H1 (cell line): Measurements from ENCODE around the gene KCNJ5.

ENCODE experiments used
- BRCA1 ChIP-seq: IDR thresholded peaks from 2 replicates; pipeline ENCODE4 v1.6.1; 2012; ENCODE audit warnings: low read depth, low read length, improper control_type of control experiment
- CTCF ChIP-seq, 3 experiments: IDR thresholded peaks; 1 replicate in 2 of 3; 2 replicates in 1 of 3; pipeline versions ENCODE4 v1.5.1 to v1.6.1; 2011; ENCODE audit warnings: low read length in 3 of 3, mild to moderate bottlenecking in 3 of 3, inconsistent platforms in 2 of 3, low read depth in 1 of 3, moderate library complexity in 1 of 3; ENCODE audit not compliant: insufficient read depth in 1 of 3; ENCODE audit errors: control extremely low read depth in 1 of 3
- EZH2 ChIP-seq: fragments of 200-600 bp; sonication (generic); IDR thresholded peaks from 2 replicates; pipeline ENCODE4 v1.7.1; 2012; ENCODE audit warnings: low read depth, mild to moderate bottlenecking, moderate library complexity, low read length, inconsistent platforms; ENCODE audit not compliant: severe bottlenecking
- JUND ChIP-seq: IDR thresholded peaks from 2 replicates; pipeline ENCODE4 v1.6.1; 2011; ENCODE audit warnings: mild to moderate bottlenecking, improper control_type of control experiment, low read length
- POLR2A ChIP-seq, 2 experiments: IDR thresholded peaks; 1 replicate in 1 of 2; 2 replicates in 1 of 2; pipeline ENCODE4 v1.6.1; 2011; ENCODE audit warnings: low read depth in 2 of 2, low read length in 2 of 2, mild to moderate bottlenecking in 2 of 2; ENCODE audit errors: control extremely low read depth in 1 of 2
- POLR2AphosphoS5 ChIP-seq: IDR thresholded peaks from 2 replicates; pipeline ENCODE4 v1.6.1; 2011; ENCODE audit warnings: low read depth, low read length
- SP2 ChIP-seq: IDR thresholded peaks from 2 replicates; pipeline ENCODE4 v1.6.1; 2012; ENCODE audit warnings: mild to moderate bottlenecking, low read length, inconsistent platforms
- SUZ12 ChIP-seq: fragments of 200-600 bp; sonication (generic); IDR thresholded peaks from 2 replicates; pipeline ENCODE4 v1.6.1; 2012; ENCODE audit warnings: mild to moderate bottlenecking, inconsistent platforms, low read length, moderate library complexity, mixed read lengths
- TAF1 ChIP-seq: IDR thresholded peaks from 2 replicates; pipeline ENCODE4 v1.6.1; 2011; ENCODE audit warnings: mild to moderate bottlenecking, low read depth, low read length
- YY1 ChIP-seq: IDR thresholded peaks from 2 replicates; pipeline ENCODE4 v1.6.1; 2011; ENCODE audit warnings: low read depth, mild to moderate bottlenecking, low read length

- TF ChIP-seq JUND (no peak), TAF1 (no peak), POLR2A (IDR thresholded peaks at IDR 0.05; ENCODE audit: control extremely low read depth in 1 of 2, low read depth in 2 of 2, low read length in 2 of 2) (no peak), YY1 (no peak), SUZ12 (no peak), EZH2 (no peak), BRCA1 (no peak), CTCF (IDR thresholded peaks at IDR 0.05; ENCODE audit: control extremely low read depth in 1 of 3, insufficient read depth in 1 of 3, low read depth in 1 of 3, low read length in 3 of 3) (no peak), POLR2AphosphoS5 (no peak), SP2 (no peak)
Observed at GRCh38 chr11:128898580-128899344, 7.6 kb downstream of the KCNJ5 start.
